ENCODE measurements around the gene AJAP1.

Gene AJAP1

DNA sequence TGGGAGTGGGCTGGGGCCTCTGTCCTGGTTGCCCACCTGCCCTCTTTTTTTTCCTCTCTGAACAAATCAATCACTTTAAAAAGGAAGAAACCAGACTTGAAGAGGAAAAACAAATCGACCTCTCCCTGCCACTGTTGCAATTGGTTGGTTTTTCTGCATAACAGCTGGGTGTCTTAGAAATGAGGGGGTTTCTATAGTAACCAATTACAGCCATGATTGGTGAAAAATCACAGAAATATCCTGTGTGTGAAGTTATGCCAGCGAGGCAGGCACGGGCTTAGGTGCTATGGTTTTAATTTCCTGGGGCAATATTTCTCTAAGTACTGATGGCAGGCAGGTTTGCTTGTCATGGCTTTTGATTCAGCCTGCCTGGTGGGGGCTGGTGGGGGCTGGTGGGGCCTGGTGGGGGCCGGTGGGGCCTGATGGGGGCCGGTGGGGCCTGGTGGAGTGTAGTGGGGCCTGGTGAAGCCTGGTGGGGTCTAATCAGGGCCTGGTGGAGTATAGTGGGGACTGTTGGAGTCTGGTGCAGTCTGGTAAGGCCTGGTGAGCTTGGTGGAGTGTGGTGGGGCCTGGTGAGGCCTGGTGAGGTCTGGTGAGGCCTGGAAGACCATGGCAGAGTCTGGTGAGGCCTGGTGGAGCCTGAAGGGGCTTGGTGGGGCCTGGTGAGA is 54.6 kb downstream of the AJAP1 start:
- no peak for DNase-seq

DNA sequence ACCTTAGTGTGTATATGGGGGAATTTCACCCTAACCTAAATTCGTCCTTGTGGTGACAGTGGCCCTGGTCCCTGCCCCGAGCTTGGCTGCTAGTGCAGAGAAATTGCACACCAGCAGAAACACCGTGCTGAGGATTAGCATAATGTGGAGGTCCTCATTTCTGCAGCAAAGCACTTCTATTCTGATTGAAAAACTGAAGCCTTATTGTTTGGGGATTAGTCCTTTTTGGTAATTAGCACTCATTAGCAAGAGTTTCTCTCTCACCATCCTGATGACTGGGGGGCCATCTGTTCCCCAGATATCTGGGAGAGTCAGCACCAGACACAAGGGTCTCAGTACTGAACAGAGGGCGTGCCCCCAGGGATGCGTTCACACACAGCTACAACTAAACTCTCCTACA is 55.2 kb downstream of the AJAP1 start:
- DNase-seq = no peak

DNA sequence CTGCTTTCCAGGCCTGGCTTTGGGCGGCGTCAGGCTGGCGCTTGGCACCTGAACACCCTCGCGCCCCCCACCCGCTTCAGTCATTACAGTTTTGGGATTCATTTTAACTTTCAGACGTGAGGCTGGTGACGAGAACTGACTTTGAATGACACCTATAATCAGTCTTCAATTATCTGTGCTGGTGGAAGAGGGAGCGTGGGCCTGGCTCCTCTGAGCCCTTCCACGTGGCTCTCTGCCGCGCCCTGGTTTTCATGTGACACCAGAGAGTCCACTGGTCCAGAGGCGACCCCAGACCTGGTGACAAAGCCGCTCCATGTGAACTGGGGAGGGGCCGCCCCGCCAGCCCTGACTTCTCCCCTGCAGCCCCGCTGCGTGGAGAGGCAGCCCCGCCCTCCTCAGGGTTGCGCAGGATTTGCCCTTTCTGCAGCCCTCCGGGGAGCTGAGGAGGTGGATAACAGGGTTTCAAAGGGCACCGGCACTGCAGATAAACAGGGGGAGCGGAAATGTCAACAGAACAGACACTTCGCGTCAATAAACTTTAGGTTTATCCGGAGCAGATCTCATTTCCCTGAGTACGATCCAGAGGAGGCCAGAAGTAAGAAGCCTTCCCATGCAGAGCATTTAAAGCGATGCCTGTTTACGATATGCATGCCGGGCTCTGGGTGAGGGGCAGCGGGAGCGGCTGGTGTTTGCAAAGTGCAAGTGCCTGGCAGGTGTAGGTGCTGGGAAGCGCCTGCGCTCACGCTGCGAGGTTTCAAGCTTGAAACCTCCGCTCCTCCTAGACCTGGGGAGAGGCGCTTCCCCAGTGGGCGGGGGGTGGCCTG is 56.4 kb downstream of the AJAP1 start:
- DNase-seq = no peak

DNA sequence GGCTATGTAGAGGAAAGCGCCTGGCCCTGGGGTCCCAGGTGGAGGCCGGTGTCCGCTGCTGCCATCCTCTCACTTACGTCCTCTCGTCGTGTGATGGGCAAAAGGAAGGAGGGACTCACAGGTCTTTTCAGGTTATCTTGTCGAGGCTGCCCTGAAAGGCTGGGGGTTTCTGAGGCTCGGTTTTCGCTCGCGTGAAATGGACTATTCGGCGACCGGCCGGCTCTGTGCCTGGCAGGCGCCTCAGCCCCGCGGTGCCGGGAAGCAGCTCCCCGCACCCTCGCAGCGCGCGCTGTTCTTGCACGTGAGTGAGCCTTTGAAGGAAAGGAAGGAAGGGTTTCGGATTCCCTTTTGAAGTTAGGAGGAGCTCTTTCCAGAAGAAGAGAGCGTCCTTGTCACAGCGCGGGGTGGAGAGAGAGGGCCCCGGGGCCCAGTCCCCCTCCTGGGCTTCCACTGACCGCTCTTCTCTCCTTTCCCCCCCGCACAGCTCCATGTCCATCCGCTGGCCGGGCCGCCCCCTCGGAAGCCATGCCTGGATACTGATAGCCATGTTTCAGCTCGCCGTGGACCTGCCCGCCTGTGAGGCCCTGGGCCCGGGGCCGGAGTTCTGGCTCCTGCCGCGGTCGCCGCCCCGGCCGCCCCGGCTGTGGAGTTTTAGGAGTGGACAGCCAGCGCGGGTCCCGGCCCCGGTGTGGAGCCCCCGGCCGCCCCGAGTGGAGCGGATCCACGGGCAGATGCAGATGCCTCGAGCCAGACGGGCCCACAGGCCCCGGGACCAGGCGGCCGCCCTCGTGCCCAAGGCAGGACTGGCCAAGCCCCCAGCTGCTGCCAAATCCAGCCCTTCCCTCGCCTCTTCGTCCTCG is 57.2 kb downstream of the AJAP1 start:
- no peak for DNase-seq

DNA sequence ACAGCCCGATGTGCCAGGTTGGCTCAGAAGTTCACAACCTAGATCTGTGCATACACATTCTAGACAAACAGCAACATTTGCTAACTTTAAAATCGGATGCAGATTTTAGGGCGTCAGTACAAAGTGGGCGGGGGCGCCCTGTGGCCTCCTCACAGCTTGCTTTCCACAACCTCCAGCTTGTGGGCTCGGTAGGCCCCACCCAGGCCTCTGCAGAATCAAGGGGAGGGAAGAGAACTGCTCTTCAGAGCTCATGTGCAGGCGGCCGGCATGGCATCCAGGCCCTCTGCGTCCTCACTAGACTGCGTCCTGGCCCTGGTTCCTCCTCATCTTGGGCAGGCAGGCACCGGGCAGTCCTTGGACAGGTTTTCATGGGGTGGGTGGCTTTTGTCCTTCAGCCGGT is 59.3 kb downstream of the AJAP1 start:
- DNase-seq = no peak

DNA sequence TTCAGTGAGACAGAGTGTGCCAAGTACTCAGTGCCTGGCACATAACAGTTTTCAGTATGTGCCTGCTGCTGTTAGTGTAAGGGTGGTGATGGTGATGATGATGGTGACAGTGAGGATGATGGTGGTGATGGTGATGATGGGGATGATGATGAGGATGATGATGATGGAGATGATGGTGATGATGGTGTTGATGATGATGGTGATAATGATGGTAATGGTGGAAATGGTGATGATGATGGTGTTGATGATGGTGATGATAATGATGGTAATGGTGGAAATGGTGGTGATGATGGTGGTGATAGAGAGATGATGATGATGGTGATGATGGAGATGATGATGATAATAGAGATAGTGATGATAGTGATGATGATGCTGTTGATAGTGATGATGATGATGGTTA is 62.0 kb downstream of the AJAP1 start:
- DNase-seq = no peak

DNA sequence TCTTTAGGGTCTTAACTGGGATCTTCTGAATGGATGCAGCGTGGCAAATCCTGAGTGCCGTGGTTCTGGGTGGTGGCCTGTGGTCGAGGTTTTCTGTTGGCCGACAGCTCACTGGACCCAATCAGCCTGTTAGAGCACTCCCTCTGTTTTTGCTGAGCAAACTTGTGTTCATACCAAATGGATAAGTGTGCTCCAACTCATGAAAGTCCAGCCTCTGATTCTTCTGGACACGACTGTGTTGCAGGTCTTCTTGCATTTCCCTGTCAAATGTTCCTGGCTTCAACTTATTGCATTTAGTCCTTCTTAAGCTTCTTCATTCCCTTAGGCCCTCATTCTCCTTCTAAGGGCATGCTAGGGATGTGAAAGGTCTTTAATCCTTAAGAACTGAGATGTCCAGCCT is 63.7 kb downstream of the AJAP1 start:
- no peak for DNase-seq

DNA sequence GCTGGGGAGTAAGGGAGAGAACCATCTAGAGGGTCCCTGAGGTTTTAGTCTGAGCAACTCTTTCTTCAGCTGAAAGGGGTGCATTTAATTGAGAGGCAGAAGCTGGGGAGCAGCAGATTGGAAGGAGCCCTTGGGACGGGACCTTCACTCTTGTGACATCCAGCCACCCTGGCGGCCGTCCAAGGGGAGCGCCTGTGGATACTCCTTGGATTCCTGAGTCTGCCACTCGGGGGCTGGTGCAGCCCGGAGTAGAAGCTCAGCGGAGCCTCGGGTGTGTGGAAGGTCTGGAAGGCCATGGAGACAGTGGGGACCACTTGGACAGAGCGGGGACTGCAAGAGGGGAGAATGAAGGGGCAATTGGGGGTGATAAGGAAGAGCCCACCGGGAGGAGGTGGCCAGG is 68.7 kb downstream of the AJAP1 start:
- DNase-seq = no peak

DNA sequence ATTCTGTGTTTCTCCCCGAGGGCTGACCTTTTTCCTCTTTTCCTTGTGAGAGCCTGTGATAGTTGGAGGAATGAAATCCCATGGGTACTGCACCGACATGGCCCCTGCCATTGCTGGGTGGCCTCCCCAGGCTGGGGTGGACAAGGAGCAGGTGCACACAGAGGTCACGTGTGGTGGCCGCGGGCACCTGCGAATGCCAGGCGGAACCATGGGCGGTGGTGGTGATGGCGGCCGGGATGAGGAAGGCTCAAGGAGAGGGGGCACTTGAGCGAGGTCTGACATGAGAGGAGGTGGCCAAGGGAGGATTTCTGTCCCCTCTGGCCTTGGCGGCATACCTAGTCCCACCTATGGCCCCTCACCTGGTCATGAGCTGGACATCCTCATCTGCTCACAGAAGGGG is 69.6 kb downstream of the AJAP1 start:
- no peak for DNase-seq

DNA sequence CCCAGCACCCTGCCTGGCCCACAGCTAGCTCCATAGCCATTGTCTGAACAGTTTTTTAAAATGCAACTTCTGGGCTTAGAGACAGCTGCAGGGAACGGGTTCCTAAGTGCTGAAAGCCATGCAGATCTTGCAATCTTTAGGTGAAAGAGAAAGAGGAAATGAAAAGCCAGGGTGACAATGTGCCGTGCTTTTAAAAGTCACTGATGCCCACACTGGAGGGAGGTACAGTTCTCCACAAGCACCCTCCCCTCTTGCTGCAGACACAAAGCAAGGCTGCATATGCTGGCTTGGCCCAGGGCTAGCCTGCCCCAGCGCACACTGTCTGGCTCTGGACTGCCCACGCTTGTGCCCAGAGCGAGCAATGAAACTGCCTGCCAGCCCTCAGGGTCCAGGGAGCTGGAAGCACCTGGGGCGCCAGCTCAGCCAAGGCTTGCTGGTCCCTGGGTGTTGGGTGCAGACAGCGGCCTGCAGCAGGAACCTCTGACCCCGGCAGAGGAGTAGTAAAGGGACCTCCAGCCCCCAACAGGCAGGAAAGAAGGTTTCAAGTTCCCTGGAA is 70.4 kb downstream of the AJAP1 start:
- no peak for DNase-seq

DNA sequence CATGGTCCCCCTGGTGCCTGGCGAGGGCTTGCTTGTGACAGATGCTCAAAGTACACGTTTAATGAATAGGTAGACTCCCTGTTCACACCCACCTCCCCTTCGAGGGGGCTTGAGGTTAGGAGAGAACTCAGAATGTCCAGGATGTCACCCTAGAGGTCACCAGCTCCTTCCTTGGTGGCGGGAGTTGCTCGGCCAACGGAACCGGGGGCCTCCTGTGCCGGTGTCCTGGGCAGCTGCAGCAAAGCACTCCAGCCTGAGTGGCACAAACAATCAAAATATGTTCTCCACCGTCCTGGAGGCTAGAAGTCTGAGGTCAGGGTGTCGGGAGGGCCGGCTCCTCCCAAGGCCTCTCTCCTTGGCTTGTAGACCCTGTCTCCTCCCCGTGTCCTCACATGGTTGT is 71.0 kb downstream of the AJAP1 start:
- DNase-seq = no peak

DNA sequence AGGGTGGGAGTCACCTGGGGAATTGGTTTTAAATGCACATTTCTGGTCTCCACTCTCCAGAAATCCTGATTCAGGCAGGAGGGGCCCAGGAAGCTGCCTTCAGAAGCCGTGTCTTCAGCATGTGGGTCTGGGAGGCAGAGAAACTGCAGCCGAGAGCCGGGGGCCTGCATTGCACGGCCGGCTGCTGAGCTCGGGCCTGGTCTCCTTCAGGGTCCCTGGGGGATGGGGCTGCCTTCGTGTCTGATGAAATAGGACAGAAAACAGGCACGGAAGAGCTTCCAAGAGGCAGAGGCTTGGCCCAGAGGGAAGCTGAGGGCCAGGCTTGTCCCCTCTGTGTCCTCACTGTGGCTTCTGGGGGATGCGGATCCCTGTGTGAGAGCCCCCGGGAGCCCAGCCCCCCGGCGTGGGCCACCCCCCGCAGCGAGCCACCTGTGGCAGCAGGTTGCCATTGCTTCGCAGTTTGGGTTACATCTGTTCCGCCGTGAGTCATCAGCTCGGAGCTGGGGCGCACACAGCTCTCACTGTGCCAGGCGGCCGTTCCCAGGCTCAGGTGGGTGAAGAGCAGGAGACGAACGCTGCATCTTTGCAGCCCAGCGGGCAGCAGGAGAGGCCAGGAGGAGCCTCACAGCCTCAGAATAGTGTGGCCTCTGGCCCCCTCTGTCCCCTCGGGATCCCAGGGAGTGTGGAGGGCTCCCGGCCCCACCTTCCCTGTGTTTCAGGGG is 72.4 kb downstream of the AJAP1 start:
- peak; percentile 8 for DNase-seq

DNA sequence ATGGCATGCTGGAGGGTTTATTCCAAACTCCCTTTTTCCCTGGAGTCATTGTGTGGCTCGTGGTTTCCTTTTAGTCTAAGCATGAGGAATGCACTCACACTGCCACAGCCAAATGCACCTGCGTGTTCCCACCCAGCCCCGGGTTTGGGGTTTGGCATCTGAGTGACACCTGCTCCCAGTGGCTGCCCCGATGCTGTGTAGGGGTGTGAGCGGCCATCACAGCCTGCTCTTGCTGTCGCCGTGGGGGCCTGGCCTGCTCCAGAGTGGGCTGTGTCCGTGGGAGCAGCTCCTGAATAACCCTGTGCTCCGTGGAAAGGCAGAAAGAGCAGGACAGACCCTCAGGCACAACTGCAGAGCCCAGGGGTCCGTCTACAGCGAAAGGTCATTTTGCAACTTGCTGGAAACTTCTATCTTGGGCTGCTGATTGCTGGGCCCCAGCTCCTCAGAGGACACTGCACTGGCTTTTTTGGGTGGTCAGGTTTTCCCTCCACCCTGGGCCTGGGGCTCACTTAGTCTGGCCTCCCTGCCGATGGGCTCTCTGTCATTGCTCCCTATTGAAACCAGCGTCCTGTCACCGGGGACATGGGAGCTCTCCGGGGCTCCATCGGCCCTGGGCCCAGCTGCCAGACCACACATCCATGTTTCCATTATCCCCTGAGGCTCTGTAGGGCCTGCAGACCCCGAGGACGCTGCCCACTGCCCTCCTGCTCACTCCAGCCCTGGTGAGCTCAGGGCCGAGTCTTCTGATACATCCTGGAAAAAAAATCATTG is 74.1 kb downstream of the AJAP1 start:
- no peak for DNase-seq

DNA sequence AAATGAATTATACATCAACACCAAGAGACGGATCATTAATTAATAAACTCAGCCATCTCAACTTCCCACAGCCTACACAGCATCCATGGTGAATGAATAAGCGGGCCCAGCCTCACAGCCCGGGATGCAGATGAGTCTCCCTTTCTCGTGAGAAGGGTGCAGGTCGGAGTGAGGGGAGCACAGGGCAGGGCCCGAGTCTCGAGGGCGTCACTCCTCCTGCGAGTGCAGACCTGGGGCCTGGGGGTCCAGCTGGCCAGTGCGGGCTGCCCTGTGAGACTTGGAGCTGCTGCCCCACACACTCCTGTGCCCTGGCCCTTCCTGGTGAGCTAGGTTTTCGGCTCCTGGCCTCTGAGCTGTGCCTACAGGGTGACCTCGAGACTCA is 74.7 kb downstream of the AJAP1 start:
- DNase-seq = no peak

DNA sequence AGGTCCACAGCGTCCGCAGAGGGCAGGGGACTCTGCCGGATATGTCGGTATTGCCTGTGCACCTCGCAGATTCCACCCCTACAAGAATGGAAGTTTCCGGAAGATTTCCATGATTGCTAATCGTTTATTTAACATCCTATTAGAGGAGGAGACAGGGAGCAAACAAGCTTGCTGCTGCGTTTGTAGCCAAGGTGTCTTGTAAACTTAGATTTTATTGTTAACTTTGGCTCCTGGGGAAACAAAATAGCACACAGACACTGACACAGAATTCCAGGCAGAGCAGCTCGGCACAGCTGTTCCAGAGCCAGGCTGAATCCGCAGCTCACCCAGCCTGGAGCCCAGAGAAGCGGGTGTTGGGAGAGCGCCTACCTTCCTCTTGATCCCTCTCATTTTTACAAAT is 75.7 kb downstream of the AJAP1 start:
- DNase-seq = no peak

DNA sequence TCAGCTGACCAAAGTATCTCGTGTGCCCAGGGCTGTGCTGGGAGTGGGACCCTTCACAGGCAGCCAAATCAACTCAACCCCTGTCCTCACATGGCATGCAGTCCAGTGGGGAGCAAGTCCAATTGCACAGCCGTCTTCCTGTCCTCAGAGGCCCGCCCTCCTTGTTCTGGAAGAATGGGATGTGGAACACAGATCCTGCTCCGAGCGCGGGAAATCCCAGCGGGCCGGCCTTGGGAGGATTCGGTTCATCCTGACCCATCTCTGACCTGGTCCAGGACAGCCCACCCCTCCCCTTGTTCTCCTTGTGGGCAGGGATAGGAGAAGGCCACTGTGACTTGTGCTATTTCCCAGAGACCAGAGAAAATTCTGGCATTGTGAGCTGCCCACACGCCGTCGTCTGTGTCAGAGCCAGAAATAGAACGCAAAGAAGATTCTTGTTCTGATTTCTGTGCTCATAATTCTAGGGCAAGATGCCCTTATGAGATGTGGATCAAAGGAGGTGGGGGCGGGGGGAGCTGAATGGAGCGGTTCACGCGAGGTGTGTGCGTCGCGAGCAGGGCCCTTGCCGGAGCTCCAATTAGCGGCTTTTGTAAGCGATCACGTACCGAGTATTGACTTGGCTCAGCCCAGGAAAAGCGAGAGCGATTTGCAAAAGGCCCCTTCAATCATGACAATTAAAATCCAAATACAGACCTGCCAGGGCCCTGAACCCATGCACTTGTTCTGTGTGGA is 79.2 kb downstream of the AJAP1 start:
- no peak for DNase-seq

DNA sequence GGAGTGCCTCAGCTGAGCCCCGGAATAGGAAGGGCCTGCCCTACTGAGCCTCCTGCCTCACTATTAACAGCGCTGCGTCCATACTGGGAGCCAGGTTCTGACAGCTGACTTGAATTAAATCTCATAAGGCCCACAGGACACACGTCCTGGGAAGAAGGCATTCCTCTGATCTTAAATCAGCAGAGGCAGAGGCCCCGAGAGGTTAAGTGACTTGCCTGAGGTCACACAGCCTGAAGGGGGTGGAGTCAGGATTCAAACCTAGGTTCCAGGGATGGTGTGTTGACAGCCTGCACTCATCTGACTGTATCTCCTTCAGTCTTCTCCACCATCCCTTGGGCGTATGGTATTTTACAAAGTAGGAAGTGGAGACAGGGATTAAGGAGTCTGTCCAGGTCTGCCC is 79.8 kb downstream of the AJAP1 start:
- no peak for DNase-seq

DNA sequence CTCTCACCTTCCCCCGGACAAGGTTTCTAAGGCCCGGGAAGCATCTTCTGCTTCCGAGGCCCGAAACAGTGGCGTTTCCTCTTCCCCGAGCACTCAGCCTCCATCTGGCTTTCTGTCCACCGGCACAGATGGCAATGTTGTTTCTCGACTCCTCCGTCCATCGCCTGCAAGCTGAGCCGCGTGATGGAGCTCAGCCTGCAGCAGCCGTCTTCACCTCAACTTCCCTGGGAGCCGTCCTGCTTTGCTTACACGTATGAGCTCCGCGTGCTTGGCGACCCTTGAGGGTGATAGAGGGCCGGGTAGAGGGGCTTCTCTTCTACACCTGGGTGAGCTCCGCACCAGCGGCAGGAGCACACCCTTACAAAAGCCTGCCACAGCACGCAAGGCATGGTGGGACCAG is 80.4 kb downstream of the AJAP1 start:
- DNase-seq = no peak

DNA sequence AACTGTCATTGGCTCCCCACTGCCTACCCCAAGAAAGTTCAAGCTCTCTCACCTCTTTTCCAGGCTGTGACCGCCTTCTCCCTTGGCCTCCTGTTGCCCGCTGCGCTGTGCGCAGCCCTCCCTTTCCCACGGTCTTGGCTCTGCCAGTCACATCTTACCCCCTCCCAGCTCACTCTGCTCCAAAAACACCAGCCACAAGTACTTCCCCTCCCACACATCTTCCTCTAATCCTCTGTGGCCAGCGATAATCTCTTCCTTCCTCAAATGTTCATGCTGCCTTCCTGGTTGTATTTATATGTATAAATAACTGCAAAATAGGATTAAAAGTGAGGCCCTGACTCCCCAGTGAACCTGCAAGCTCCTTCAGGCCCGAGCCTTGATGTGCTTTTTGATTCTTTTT is 81.8 kb downstream of the AJAP1 start:
- DNase-seq = no peak

DNA sequence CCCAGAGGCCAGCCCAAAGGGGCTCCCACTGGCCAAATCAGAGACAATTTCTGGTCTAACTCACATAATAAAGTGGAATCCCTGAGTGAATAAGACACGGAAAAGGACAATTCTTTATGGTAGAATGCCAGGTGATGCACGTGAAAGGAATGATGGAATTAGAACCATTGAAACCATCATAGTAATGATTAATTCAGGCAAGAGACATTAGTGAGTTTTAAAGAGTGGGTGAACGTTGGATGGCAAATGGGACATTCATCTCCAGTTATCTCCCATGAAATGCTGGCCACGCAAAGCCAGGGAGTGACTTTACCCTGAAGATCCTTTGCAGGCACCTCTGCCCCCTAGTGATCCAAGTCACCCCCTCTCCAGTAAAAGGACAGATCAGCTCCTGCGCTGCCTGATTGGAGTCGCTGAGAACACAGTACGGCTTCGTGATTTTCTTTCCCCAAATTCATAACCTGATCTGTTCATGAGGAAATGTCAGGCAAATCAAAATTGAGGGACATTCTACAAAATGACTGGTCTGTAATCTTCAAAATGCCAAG is 87.5 kb downstream of the AJAP1 start:
- peak; percentile 9 for DNase-seq

All from fibroblast of upper back skin (primary cell).